ENCODE measurements around the gene SPATA20. TPM values are rescaled to one million over a fixed set of nuclear protein-coding genes. Genes with fewer than 3 reads are reported as not detected.
A peak's percentile ranks its signal among the peaks of the same experiment; 100 is the strongest.

SPATA20 gene
- total RNA-seq, 2 experiments from 2014 or later: 14.5 to 17.8 TPM

DNA sequence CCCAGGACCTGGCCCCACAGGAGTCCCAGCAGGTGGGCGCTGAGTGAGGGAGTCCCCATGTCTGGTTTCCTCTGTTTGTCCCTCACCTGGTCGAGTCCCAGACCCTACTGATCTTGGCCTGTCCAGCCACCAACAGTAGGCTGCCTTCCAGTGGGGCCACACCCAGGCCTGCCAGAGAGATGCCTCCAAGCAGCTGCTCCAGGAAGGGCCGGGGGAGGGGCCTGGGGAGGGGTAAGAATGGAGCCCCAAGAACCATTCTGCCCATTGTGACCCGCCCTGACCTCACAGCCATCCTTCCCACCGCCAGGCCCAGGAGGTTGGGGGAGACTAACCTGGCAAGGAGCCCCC, 736 bp downstream of the SPATA20 start:
- Mint-ChIP-seq H3K9me3 (no peaks in the 10 kb centered on the region), H3K4me1 (peaks cover 17% of the 10 kb centered on the region), H3K27ac (no peak overlapping the region), H3K27me3 (peaks cover 19% of the 10 kb centered on the region), H3K4me3 (peak overlapping the region; percentile 73), H3K36me3 (ENCODE audit: low read depth) (no peaks in the 10 kb centered on the region)
- ChIA-PET POLR2A (interaction anchor here (1.8 kb wide), 1 partner anchor 80 kb away, joined by 3 read pairs; no protein-coding TSS in a partner anchor), CTCF (interaction anchor here (1.1 to 2.5 kb wide), 3 partner anchors 78 to 294 kb away, joined by 4 to 10 read pairs (median 8); no protein-coding TSS in a partner anchor)
- DNase-seq: no peak

DNA sequence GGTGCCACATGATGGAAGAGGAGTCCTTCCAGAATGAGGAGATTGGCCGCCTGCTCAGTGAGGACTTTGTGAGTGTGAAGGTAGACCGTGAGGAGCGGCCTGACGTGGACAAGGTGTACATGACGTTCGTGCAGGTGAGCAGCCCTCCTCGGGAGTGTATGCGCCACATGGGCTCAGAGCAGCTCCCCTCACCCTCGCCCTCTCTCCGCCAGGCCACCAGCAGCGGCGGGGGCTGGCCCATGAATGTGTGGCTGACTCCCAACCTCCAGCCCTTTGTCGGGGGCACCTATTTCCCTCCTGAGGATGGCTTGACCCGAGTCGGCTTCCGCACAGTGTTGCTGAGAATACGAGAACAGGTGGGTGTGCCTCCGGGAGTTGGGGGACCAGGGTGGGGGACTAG, 1.9 kb downstream of the SPATA20 start:
- POLR2A ChIA-PET: no interaction called here
- Mint-ChIP-seq H3K4me3 (no peak overlapping the region), H3K4me1 (peaks cover 14% of the 10 kb centered on the region), H3K36me3 (ENCODE audit: low read depth) (no peaks in the 10 kb centered on the region), H3K9me3 (no peaks in the 10 kb centered on the region), H3K27me3 (peaks cover 19% of the 10 kb centered on the region), H3K27ac (no peak overlapping the region)
- CTCF ChIA-PET: interaction anchor here (1.5 kb wide), 1 partner anchor 151 kb away, joined by 3 read pairs; the partner anchor contains the start of gene LRRC59
- DNase-seq: no peak

DNA sequence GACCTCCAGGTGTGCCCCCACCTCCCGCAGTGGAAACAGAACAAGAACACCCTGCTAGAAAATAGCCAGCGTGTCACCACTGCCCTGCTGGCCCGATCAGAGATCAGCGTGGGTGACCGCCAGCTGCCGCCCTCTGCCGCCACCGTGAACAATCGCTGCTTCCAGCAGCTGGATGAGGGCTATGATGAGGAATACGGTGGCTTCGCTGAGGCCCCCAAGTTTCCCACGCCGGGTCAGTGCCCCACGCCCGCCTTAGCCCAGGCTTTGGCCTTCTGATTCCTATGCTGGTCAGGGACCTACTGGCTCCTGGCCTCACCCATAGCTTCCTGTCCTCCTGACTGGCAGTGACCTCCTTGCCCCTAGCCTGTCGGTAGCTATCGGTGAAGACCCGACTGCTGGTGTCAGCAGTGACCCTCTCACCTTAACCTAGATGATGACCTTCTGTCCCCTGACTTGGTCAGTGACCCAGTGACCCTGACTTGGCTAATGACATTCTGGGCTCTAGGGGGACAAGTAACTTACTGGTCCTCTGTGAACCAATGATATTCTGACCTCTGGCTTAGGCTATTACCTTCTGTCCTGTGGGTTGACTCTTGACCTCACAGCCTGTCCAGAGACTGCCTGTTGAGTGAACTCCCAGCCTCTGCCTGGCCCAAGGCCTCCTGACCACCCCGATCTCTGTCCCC, 2.4 kb downstream of the SPATA20 start:
- H3K27ac Mint-ChIP-seq: no peak overlapping the region
- peaks cover 12% of the 10 kb centered on the region for H3K4me1 Mint-ChIP-seq
- no peaks in the 10 kb centered on the region for H3K9me3 Mint-ChIP-seq
- H3K4me3 Mint-ChIP-seq: no peak overlapping the region
- H3K36me3 Mint-ChIP-seq (ENCODE audit: low read depth): no peaks in the 10 kb centered on the region
- no peak for DNase-seq
- CTCF ChIA-PET: interaction anchor here (1.5 kb wide), 1 partner anchor 152 kb away, joined by 3 read pairs; the partner anchor contains the start of gene LRRC59
- POLR2A ChIA-PET: no interaction called here
- H3K27me3 Mint-ChIP-seq: peaks cover 14% of the 10 kb centered on the region

DNA sequence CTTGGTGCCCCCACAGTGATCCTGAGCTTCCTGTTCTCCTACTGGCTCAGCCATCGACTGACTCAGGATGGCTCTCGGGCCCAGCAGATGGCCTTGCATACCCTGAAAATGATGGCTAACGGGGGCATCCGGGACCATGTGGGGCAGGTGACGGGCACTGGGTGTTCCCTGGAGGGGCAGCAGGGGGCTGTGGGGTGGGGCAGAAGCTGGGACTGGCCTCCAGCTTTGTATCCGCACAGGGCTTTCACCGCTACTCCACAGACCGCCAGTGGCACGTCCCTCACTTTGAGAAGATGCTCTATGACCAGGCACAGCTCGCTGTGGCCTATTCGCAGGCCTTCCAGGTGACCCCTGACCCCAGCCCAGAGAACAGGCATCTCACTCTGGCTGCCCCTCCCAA, 3.0 kb downstream of the SPATA20 start:
- DNase-seq: no peak
- H3K9me3 Mint-ChIP-seq: no peaks in the 10 kb centered on the region
- no peak overlapping the region for H3K27ac Mint-ChIP-seq
- CTCF ChIA-PET: interaction anchor here (1.5 kb wide), 1 partner anchor 153 kb away, joined by 3 read pairs; the partner anchor contains the start of gene LRRC59
- peaks cover 10% of the 10 kb centered on the region for H3K4me1 Mint-ChIP-seq
- H3K4me3 Mint-ChIP-seq: no peak overlapping the region
- POLR2A ChIA-PET: no interaction called here
- no peaks in the 10 kb centered on the region for H3K36me3 Mint-ChIP-seq (ENCODE audit: low read depth)
- peaks cover 10% of the 10 kb centered on the region for H3K27me3 Mint-ChIP-seq

DNA sequence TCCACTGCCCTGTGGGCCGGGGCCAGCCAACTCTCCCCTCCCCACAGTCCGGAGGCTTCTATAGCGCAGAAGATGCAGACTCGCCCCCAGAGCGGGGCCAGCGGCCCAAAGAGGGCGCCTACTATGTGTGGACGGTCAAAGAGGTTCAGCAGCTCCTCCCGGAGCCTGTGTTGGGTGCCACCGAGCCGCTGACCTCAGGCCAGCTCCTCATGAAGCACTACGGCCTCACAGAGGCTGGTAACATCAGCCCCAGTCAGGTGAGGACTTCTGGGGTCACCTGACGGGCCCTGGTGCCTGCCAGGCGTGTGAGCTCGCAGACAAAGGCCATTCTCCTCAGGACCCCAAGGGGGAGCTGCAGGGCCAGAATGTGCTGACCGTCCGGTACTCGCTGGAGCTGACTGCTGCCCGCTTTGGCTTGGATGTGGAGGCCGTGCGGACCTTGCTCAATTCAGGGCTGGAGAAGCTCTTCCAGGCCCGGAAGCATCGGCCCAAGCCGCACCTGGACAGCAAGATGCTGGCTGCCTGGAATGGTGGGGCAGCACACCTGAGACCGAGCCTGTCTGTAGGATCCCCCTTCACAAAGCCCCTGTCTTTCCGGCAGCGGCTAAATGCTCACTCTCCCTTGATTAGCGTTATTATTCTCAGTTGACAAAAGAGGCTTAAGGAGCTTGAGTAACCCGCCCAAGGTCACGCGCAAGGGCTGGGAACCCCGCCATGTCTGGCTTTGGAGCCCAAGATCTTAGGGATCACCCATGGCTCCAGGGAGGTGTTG, 3.9 kb downstream of the SPATA20 start:
- Mint-ChIP-seq H3K27me3 (peaks cover 5% of the 10 kb centered on the region), H3K4me3 (no peak overlapping the region), H3K4me1 (peaks cover 9% of the 10 kb centered on the region), H3K9me3 (no peaks in the 10 kb centered on the region), H3K27ac (no peak overlapping the region), H3K36me3 (ENCODE audit: low read depth) (no peaks in the 10 kb centered on the region)
- DNase-seq: no peak
- ChIA-PET CTCF (no interaction called here), POLR2A (interaction anchor here (1.3 kb wide), 1 partner anchor 9 kb away, joined by 5 read pairs; the partner anchor contains the start of gene CACNA1G)

DNA sequence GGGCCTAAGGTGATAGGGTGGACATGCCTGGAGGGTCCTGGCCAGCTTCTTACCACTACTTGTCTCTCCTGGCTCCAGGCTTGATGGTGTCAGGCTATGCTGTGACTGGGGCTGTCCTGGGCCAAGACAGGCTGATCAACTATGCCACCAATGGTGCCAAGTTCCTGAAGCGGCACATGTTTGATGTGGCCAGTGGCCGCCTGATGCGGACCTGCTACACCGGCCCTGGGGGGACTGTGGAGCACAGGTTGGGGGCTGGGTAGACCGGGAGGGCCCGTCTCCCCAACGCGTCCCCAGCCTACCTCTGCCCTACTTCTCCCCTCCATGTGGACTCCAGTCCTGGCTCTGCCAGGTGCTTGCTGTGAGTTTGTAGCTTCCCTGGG, 4.5 kb downstream of the SPATA20 start:
- H3K36me3 Mint-ChIP-seq (ENCODE audit: low read depth): no peaks in the 10 kb centered on the region
- no peak overlapping the region for H3K4me3 Mint-ChIP-seq
- DNase-seq: no peak
- H3K9me3 Mint-ChIP-seq: no peaks in the 10 kb centered on the region
- H3K4me1 Mint-ChIP-seq: peaks cover 7% of the 10 kb centered on the region
- ChIA-PET POLR2A (interaction anchor here (1.3 kb wide), 1 partner anchor 8 kb away, joined by 5 read pairs; the partner anchor contains the start of gene CACNA1G), CTCF (no interaction called here)
- no peak overlapping the region for H3K27ac Mint-ChIP-seq
- H3K27me3 Mint-ChIP-seq: peaks cover 4% of the 10 kb centered on the region

DNA sequence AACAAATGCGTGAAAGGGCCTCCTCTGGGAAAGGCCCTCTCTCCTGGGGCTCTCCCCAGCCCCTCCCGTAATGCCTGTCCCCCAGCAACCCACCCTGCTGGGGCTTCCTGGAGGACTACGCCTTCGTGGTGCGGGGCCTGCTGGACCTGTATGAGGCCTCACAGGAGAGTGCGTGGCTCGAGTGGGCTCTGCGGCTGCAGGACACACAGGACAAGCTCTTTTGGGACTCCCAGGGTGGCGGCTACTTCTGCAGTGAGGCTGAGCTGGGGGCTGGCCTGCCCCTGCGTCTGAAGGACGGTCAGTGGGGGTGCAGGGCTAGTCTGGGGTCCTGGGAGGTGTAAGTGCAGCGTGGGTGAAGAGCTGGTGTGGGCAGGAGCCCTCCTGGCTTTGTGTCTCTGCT, 4.9 kb downstream of the SPATA20 start:
- no peaks in the 10 kb centered on the region for H3K36me3 Mint-ChIP-seq (ENCODE audit: low read depth)
- peaks cover 8% of the 10 kb centered on the region for H3K27me3 Mint-ChIP-seq
- ChIA-PET CTCF (interaction anchor here (1.1 kb wide), 1 partner anchor 9 kb away, joined by 4 read pairs; the partner anchor contains the start of gene CACNA1G), POLR2A (interaction anchor here (1.3 kb wide), 1 partner anchor 8 kb away, joined by 5 read pairs; the partner anchor contains the start of gene CACNA1G)
- no peaks in the 10 kb centered on the region for H3K9me3 Mint-ChIP-seq
- DNase-seq: no peak
- peaks cover 4% of the 10 kb centered on the region for H3K4me1 Mint-ChIP-seq
- H3K4me3 Mint-ChIP-seq: no peak overlapping the region
- no peak overlapping the region for H3K27ac Mint-ChIP-seq

DNA sequence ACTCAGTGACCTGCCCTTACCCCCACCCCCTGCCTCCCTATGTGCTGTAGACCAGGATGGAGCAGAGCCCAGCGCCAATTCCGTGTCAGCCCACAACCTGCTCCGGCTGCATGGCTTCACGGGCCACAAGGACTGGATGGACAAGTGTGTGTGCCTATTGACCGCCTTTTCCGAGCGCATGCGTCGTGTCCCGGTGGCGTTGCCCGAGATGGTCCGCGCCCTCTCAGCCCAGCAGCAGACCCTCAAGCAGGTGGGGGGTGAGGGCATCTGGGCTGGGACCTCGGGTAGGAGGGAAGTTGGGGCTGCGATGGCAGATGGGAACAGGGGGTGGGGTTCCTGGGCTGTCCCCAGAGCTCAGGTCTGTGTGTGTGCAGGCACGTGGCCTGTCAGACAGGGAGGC, 7.2 kb downstream of the SPATA20 start:
- ChIA-PET CTCF (no interaction called here), POLR2A (no interaction called here)
- Mint-ChIP-seq H3K27me3 (peaks cover 29% of the 10 kb centered on the region), H3K9me3 (no peaks in the 10 kb centered on the region), H3K27ac (no peak overlapping the region), H3K4me3 (no peak overlapping the region), H3K4me1 (peaks cover 2% of the 10 kb centered on the region), H3K36me3 (ENCODE audit: low read depth) (no peaks in the 10 kb centered on the region)
- DNase-seq: no peak

DNA sequence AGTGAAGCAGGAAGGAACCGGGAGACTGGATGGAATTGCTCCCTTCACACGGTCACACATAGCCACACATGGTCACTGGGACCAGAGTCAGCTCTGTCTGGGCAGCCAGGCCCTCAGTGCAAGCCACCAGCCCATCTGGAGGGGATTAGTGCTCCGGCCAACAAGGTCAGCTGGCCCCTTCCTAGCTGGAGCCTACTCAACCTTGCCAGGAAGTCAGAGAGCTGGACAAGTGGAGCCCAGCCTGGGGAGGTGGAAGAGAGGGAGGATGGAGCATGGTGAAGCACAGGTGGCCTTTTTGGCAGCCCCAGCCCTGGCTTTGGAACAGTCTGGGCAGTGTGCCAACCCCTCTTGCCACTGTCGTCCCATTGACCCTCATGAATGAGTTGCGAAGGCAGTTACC, 9.8 kb downstream of the SPATA20 start:
- Mint-ChIP-seq H3K27ac (no peak overlapping the region), H3K9me3 (no peaks in the 10 kb centered on the region), H3K4me1 (peaks cover 12% of the 10 kb centered on the region), H3K36me3 (ENCODE audit: low read depth) (no peaks in the 10 kb centered on the region), H3K27me3 (peaks cover 41% of the 10 kb centered on the region), H3K4me3 (no peak overlapping the region)
- ChIA-PET CTCF (no interaction called here), POLR2A (no interaction called here)
- no peak for DNase-seq

DNA sequence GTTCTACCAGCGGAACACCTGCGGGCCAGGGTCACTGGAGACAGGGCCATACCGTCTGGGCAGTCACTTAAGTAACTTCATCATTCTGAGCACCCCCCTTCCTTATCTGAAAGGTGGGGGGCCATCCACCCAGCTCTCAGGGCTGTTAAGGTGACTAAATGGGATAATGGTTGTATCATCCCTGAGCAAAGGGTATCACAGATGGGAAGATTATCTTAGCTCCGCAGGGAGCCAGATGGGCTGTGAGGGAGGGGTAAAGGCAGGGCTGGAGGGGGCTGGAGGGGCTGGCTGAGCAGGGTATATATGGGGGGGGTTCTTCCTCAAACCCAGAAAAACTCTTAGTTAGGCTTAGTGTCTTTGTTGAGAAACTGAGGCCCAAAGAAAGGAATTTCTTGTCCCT, 10.7 kb downstream of the SPATA20 start:
- POLR2A ChIA-PET: no interaction called here
- H3K9me3 Mint-ChIP-seq: no peaks in the 10 kb centered on the region
- H3K36me3 Mint-ChIP-seq (ENCODE audit: low read depth): no peaks in the 10 kb centered on the region
- peaks cover 48% of the 10 kb centered on the region for H3K27me3 Mint-ChIP-seq
- CTCF ChIA-PET: no interaction called here
- peaks cover 16% of the 10 kb centered on the region for H3K4me1 Mint-ChIP-seq
- DNase-seq: no peak
- H3K27ac Mint-ChIP-seq: no peak overlapping the region
- no peak overlapping the region for H3K4me3 Mint-ChIP-seq

DNA sequence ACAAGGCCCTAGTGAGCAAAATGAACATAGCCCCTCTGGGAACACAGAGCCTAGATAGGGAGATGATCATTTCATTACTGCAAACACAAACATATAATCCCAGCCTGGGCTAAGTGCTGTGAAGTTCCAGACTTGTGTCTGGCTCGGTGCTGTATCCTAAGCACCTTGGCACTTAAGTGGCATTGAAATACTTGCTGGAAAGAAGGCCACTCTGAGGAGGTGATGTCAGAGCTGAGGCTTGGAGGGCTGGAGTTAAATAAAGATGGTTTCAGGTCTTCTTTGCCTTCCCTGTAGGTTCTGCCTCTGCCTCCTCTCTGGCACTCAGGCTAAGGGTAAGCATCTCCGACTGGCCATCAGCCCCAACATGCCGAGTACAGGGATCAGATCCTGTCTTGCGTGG, 11.1 kb downstream of the SPATA20 start:
- peaks cover 50% of the 10 kb centered on the region for H3K27me3 Mint-ChIP-seq

DNA sequence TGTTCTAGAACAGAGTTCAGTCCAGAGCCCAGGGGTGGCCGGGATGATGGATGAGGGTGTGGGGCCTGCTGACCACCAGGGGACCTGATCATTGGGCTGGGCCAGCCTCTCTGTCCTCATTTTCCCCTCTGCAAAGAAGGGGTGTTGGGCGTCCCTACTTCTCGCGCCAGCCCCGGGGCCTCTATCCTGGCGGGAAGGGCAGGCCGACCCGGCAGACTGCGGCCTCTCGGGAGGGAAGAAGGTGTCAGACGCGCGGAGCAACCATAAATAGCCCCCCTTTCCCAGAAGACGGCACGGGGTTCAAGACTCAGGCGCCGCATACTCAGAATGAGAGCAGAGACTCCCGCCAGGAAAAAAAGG, 11.6 kb downstream of the SPATA20 start:
- Mint-ChIP-seq H3K9me3 (no peaks in the 10 kb centered on the region), H3K27ac (no peak overlapping the region), H3K4me1 (peaks cover 16% of the 10 kb centered on the region), H3K27me3 (peaks cover 55% of the 10 kb centered on the region), H3K36me3 (ENCODE audit: low read depth) (no peaks in the 10 kb centered on the region), H3K4me3 (no peak overlapping the region)
- ChIA-PET CTCF (interaction anchor here (1.4 kb wide), 1 partner anchor 57 kb away, joined by 4 read pairs; no protein-coding TSS in a partner anchor), POLR2A (no interaction called here)
- no peak for DNase-seq

More for the DNA sequence above, 11.1 kb downstream of the SPATA20 start:
- ChIA-PET POLR2A (no interaction called here), CTCF (no interaction called here)
- DNase-seq: no peak
- Mint-ChIP-seq H3K9me3 (no peaks in the 10 kb centered on the region), H3K27ac (no peak overlapping the region), H3K4me3 (no peak overlapping the region), H3K4me1 (peaks cover 16% of the 10 kb centered on the region), H3K36me3 (ENCODE audit: low read depth) (no peaks in the 10 kb centered on the region)

DNA sequence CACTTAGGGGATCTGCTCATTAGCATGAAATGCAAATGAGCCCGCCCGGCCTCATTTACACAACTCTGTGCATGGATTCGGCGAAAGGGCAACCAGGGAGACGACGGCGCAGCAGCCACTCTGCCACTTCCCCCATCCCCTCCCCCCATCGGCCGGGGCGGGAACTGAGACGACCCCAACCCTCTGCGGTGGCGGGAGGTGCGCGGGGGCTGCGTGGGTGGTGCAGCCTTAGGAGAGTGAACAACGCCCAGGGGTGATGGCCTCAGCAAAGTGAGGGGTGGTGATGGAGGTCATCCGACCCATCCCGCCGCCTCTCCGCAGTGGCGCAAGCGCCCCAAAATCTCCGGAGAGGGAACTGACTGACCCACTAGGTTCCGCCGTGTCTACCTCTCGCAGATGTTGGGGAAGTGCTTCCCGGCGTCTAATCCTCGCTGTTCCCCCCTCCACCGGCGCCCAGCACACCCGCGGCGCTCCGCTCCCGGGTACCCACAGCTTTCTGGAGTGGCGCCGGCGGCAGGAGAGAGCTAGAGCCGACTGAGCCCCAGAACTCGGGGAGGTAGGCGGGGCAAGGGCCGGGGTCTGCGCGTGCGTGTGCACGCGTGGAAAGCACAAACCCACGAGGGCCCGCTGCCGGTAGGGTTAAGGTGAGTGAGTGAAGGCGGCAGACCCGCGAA, 12.1 kb downstream of the SPATA20 start:
- CTCF ChIA-PET: interaction anchor here (1.4 to 2.0 kb wide), 4 partner anchors 58 to 138 kb away, joined by 4 to 6 read pairs (median 6); no protein-coding TSS in a partner anchor
- no peaks in the 10 kb centered on the region for H3K9me3 Mint-ChIP-seq
- no peak overlapping the region for H3K27ac Mint-ChIP-seq
- peaks cover 58% of the 10 kb centered on the region for H3K27me3 Mint-ChIP-seq
- DNase-seq: no peak
- no peaks in the 10 kb centered on the region for H3K36me3 Mint-ChIP-seq (ENCODE audit: low read depth)
- peaks cover 16% of the 10 kb centered on the region for H3K4me1 Mint-ChIP-seq
- no peak overlapping the region for H3K4me3 Mint-ChIP-seq
- POLR2A ChIA-PET: interaction anchor here (0.9 to 1.7 kb wide), 3 partner anchors 8 to 160 kb away, joined by 3 to 5 read pairs (median 3); partner anchors contain the start of gene LUC7L3

All from activated CD4-positive, alpha-beta memory T cell treated with anti-CD3 and anti-CD28 coated beads, Interleukin-2, amount 10 ng/mL, durations not matched to agents 7 days and 5 days (primary cell).